Keratinocyte (primary cell): ENCODE measurements around the gene SOHLH2. TPM values are rescaled to one million over a fixed set of nuclear protein-coding genes. Genes with fewer than 3 reads are reported as not detected.

ENCODE experiments used
- DNase-seq: peaks from one replicate; pipeline ENCODE4 v3.0.0-alpha.2; 2011; ENCODE audit warnings: low read depth, missing footprints, low spot score
- FAIRE-seq: peaks from 2 replicates; lab custom pipeline; 2011; peaks lifted over from hg19 to GRCh38; lab: Jason Lieb, UNC
- H2AFZ ChIP-seq: 2 replicates; pipeline ENCODE4 v1.6.0; 2012; ENCODE audit warnings: low read length, control low read depth, inconsistent platforms; ENCODE audit not compliant: control insufficient read depth
- H3K27ac ChIP-seq: 2 replicates; pipeline ENCODE4 v1.5.1; 2011; ENCODE audit warnings: low read length; ENCODE audit not compliant: control insufficient read depth, insufficient read depth
- H3K27me3 ChIP-seq: 3 replicates; pipeline ENCODE4 v1.6.0; 2011; ENCODE audit warnings: low read length; ENCODE audit not compliant: control insufficient read depth, insufficient read depth; ENCODE audit errors: extremely low read depth
- H3K36me3 ChIP-seq, 2 experiments: 2 replicates in 1 of 2; 3 replicates in 1 of 2; pipeline ENCODE4 v1.5.1; 2011; ENCODE audit warnings: low read length in 2 of 2, mild to moderate bottlenecking in 1 of 2; ENCODE audit not compliant: control insufficient read depth in 2 of 2, insufficient read depth in 2 of 2; ENCODE audit errors: extremely low read depth in 1 of 2
- H3K4me1 ChIP-seq: 3 replicates; pipeline ENCODE4 v1.5.1; 2011; ENCODE audit warnings: low read length; ENCODE audit not compliant: control insufficient read depth, insufficient read depth; ENCODE audit errors: extremely low read depth
- H3K4me2 ChIP-seq: 3 replicates; pipeline ENCODE4 v1.6.0; 2011; ENCODE audit warnings: low read depth, low read length; ENCODE audit not compliant: control insufficient read depth, insufficient read depth; ENCODE audit errors: extremely low read depth
- H3K4me3 ChIP-seq, 3 experiments: fragments of 200-600 bp in 1 of 3; sonication (generic) in 1 of 3; 2 replicates in 2 of 3; 3 replicates in 1 of 3; pipeline ENCODE4 v1.5.1; 2011 to 2016; ENCODE audit warnings: low read length in 3 of 3, mild to moderate bottlenecking in 3 of 3, control low read depth in 2 of 3, inconsistent platforms in 1 of 3, low read depth in 1 of 3, mixed read lengths in 1 of 3, mixed run types in 1 of 3, moderate library complexity in 1 of 3; ENCODE audit not compliant: control insufficient read depth in 2 of 3, insufficient read depth in 2 of 3; ENCODE audit errors: extremely low read depth in 1 of 3
- H3K79me2 ChIP-seq: 2 replicates; pipeline ENCODE4 v1.6.0; 2012; ENCODE audit warnings: low read length; ENCODE audit not compliant: control insufficient read depth, insufficient read depth
- H3K9ac ChIP-seq: 3 replicates; pipeline ENCODE4 v1.6.0; 2011; ENCODE audit warnings: low read length; ENCODE audit not compliant: control insufficient read depth, insufficient read depth; ENCODE audit errors: extremely low read depth
- H3K9me1 ChIP-seq: 3 replicates; pipeline ENCODE4 v1.6.0; 2011; ENCODE audit warnings: low read length; ENCODE audit not compliant: control insufficient read depth, insufficient read depth; ENCODE audit errors: extremely low read depth
- H3K9me3 ChIP-seq: 2 replicates; pipeline ENCODE4 v1.5.1; 2012; ENCODE audit warnings: low read depth, low read length; ENCODE audit not compliant: control insufficient read depth
- H4K20me1 ChIP-seq: 3 replicates; pipeline ENCODE4 v1.6.0; 2011; ENCODE audit warnings: low read length; ENCODE audit not compliant: control insufficient read depth, insufficient read depth; ENCODE audit errors: extremely low read depth
- CTCF ChIP-seq, 3 experiments: IDR thresholded peaks in 1 of 3; conservative IDR thresholded peaks in 1 of 3; optimal IDR thresholded peaks in 1 of 3; 2 replicates in 2 of 3; 3 replicates in 1 of 3; pipeline versions ENCODE3 to v1.5.1; 2011; ENCODE audit warnings: low read length in 3 of 3, mild to moderate bottlenecking in 3 of 3, moderate library complexity in 2 of 3, control low read depth in 1 of 3, inconsistent platforms in 1 of 3; ENCODE audit not compliant: insufficient read depth in 2 of 3; ENCODE audit errors: extremely low read depth in 1 of 3
- EZH2 ChIP-seq: IDR thresholded peaks from one replicate; pipeline ENCODE4 v1.6.1; 2012; ENCODE audit warnings: inconsistent platforms, mild to moderate bottlenecking, low read length, moderate library complexity
- dilution Hi-C: fragments of 300-500 bp; cut with MboI; formaldehyde crosslinking; loops from one replicate; pipeline ENCODE4 v1.7.0; 2020; ENCODE audit warnings: low sequenced_read_pairs; ENCODE audit not compliant: extremely low pct_ligation_motif_present
- polyA plus RNA-seq, 5 experiments: library from polyadenylated mRNA; depleted of rRNA in 3 of 5; stranded (reverse) in 3 of 5; stranded (forward) in 1 of 5; unstranded in 1 of 5; fragments of >200 nt; gene quantifications; 1 replicate in 1 of 5; 2 replicates in 3 of 5; 3 replicates in 1 of 5; pipeline versions ENCODE4 v1.2.1 to v1.2.3, GENCODE V29; 2011 to 2012; ENCODE audit warnings: missing spikeins in 2 of 5, low read depth in 1 of 5, low replicate concordance in 1 of 5

SOHLH2 gene
- polyA plus RNA-seq, 1 donor (not counting 4 experiments of a cell fraction or from before 2014, with no cell fraction given): not detected

- no peak overlapping the region for H3K9ac ChIP-seq
Observed at GRCh38 chr13:36251017-36251416, 36.7 kb upstream of the SOHLH2 start.

GRCh38 chr13:36248700-36249099 is 34.3 kb upstream of the SOHLH2 start:
- dilution Hi-C loops: no loop called here
- H3K9ac ChIP-seq: no peak overlapping the region
- H3K4me2 ChIP-seq: no peak overlapping the region
- no peaks in the 10 kb centered on the region for H3K79me2 ChIP-seq
- H4K20me1 ChIP-seq: no peaks in the 10 kb centered on the region
- FAIRE-seq (no peak), DNase-seq (no peak)
- H3K27ac ChIP-seq: no peak overlapping the region
- no peaks in the 10 kb centered on the region for H3K27me3 ChIP-seq
- no peaks in the 10 kb centered on the region for H3K9me1 ChIP-seq
- TF ChIP-seq EZH2 (no peak), CTCF (optimal IDR thresholded peaks at IDR 0.05 in 1 of 3, IDR thresholded peaks at IDR 0.05 in 1 of 3, conservative IDR thresholded peaks at IDR 0.05 in 1 of 3; ENCODE audit: extremely low read depth in 1 of 3, insufficient read depth in 2 of 3, low read length in 3 of 3) (no peak)
- H3K4me1 ChIP-seq: no peaks in the 10 kb centered on the region
- H3K9me3 ChIP-seq: no peaks in the 10 kb centered on the region
- H3K36me3 ChIP-seq: no peaks in the 10 kb centered on the region
- H2AFZ ChIP-seq: no peak overlapping the region
- no peak overlapping the region for H3K4me3 ChIP-seq

More at GRCh38 chr13:36251017-36251416, 36.7 kb upstream of the SOHLH2 start:
- dilution Hi-C loops: no loop called here
- no peaks in the 10 kb centered on the region for H3K9me1 ChIP-seq
- H4K20me1 ChIP-seq: no peaks in the 10 kb centered on the region
- no peaks in the 10 kb centered on the region for H3K4me1 ChIP-seq
- H3K27me3 ChIP-seq: no peaks in the 10 kb centered on the region
- no peak overlapping the region for H3K27ac ChIP-seq
- TF ChIP-seq EZH2 (no peak), CTCF (optimal IDR thresholded peaks at IDR 0.05 in 1 of 3, IDR thresholded peaks at IDR 0.05 in 1 of 3, conservative IDR thresholded peaks at IDR 0.05 in 1 of 3; ENCODE audit: extremely low read depth in 1 of 3, insufficient read depth in 2 of 3, low read length in 3 of 3) (no peak)
- no peak for FAIRE-seq
- no peak overlapping the region for H3K4me2 ChIP-seq
- no peaks in the 10 kb centered on the region for H3K9me3 ChIP-seq
- no peaks in the 10 kb centered on the region for H3K36me3 ChIP-seq
- no peaks in the 10 kb centered on the region for H3K79me2 ChIP-seq
- H3K4me3 ChIP-seq: no peak overlapping the region
- no peak for DNase-seq
- H2AFZ ChIP-seq: no peak overlapping the region
